ENCODE data around the gene MCCC1. TPM values are rescaled to one million over a fixed set of nuclear protein-coding genes. Genes with fewer than 3 reads are reported as not detected.
A peak's percentile ranks its signal among the peaks of the same experiment; 100 is the strongest.

Gene MCCC1
- total RNA-seq (10 to 100 TPM; 33.0 to 58.4 (median 50.9) TPM), polyA plus RNA-seq (10 to 100 TPM; 32.8 to 47.5 TPM)
- long read RNA-seq, donor 1, transcript MCCC1-201 (19 exons, 2,545 nt): major isoform, 157 of 175 reads
- long read RNA-seq, donor 1, partial matches to known transcripts: 9 of 175 reads
- long read RNA-seq, donor 1, other reads (novel, unspliced or antisense): 9 of 175 reads
- long read RNA-seq, donor 2, transcript MCCC1-201 (19 exons, 2,545 nt): major isoform, 271 of 296 reads
- long read RNA-seq, donor 2, partial matches to known transcripts: 4 of 296 reads
- long read RNA-seq, donor 2, other reads (novel, unspliced or antisense): 21 of 296 reads
- long read RNA-seq, donor 3, transcript MCCC1-201 (19 exons, 2,545 nt): major isoform, 82 of 95 reads
- long read RNA-seq, donor 3, partial matches to known transcripts: 1 of 95 reads
- long read RNA-seq, donor 3, other reads (novel, unspliced or antisense): 12 of 95 reads

GRCh38 chr3:183099026-183099837 is at the start of gene MCCC1:
TSS of gene MCCC1 (minus strand) at chr3:183099496. CDS start at chr3:183099440, 56 bp downstream.
- Histone ChIP-seq H3K4me3 (peak within 1 kb of the TSS; percentile 71 to 98 (median 86)), H3K36me3 (peaks cover 0 to 1% (median 0%) of the 10 kb centered on the region in 9 donors), H3K27ac (peak within 1 kb of the TSS; percentile 69 to 92 (median 86)), H3K27me3 (no peaks in the 10 kb centered on the region), H3K4me1 (peaks cover 0 to 25% (median 13%) of the 10 kb centered on the region in 12 donors), H3K9me3 (no peaks in the 10 kb centered on the region)
- DNase-seq (peak; percentile 97 to 99 (median 98)), ATAC-seq (peak; percentile 99 to 100 (median 100))
- no peak for TF ChIP-seq CTCF (IDR thresholded peaks at IDR 0.05)
- peak in 1 of 2 donors; percentile 66 for TF ChIP-seq POLR2A (IDR thresholded peaks at IDR 0.05)
- 0 to 1% (median 0%) methylated on average over 29 to 60 of the region's 60 CpGs for WGBS, 4 donors
- intact Hi-C loops (cut with DNase I): loop anchor here in 1 of 10 donors (10.0 kb wide), 1 partner anchor 536 kb away; the partner anchor contains the start of gene KLHL24

GRCh38 chr3:183148056-183148455 is 48.8 kb upstream of the MCCC1 start:
- DNase-seq (no peak), ATAC-seq (no peak)
- no peaks in the 10 kb centered on the region for H3K36me3 ChIP-seq
- H3K4me1 ChIP-seq: no peaks in the 10 kb centered on the region
- no peaks in the 10 kb centered on the region for H3K9me3 ChIP-seq
- intact Hi-C loops (cut with DNase I): no loop called here
- H3K4me3 ChIP-seq: no peak overlapping the region
- TF ChIP-seq CTCF (IDR thresholded peaks at IDR 0.05) (no peak), POLR2A (IDR thresholded peaks at IDR 0.05) (no peak)
- H3K27me3 ChIP-seq: no peaks in the 10 kb centered on the region
- WGBS, 4 donors: 65 to 73% (median 69%) methylated on average over 4 of the region's 4 CpGs
- H3K27ac ChIP-seq: no peak overlapping the region

GRCh38 chr3:183144363-183144762 is 45.1 kb upstream of the MCCC1 start:
- Histone ChIP-seq H3K27me3 (peaks cover 0 to 4% (median 0%) of the 10 kb centered on the region in 9 donors), H3K9me3 (no peaks in the 10 kb centered on the region), H3K27ac (no peak overlapping the region), H3K4me1 (no peaks in the 10 kb centered on the region), H3K4me3 (no peak overlapping the region), H3K36me3 (no peaks in the 10 kb centered on the region)
- TF ChIP-seq POLR2A (IDR thresholded peaks at IDR 0.05) (no peak), CTCF (IDR thresholded peaks at IDR 0.05) (no peak)
- 71 to 94% (median 83%) methylated on average over 1 of the region's 1 CpG for WGBS, 4 donors
- ATAC-seq (no peak), DNase-seq (no peak)
- intact Hi-C loops (cut with DNase I): no loop called here

- intact Hi-C loops (cut with DNase I): no loop called here
- Histone ChIP-seq H3K9me3 (no peaks in the 10 kb centered on the region), H3K27me3 (peaks cover 0 to 4% (median 0%) of the 10 kb centered on the region in 9 donors), H3K27ac (no peak overlapping the region), H3K36me3 (no peaks in the 10 kb centered on the region), H3K4me3 (no peak overlapping the region), H3K4me1 (no peaks in the 10 kb centered on the region)
- 65 to 69% (median 66%) methylated on average over 11 of the region's 11 CpGs for WGBS, 4 donors
- TF ChIP-seq CTCF (IDR thresholded peaks at IDR 0.05) (no peak), POLR2A (IDR thresholded peaks at IDR 0.05) (no peak)
- DNase-seq (no peak), ATAC-seq (no peak)
Measured at GRCh38 chr3:183142199-183142598, 42.9 kb upstream of the MCCC1 start.
